ENCODE results near the gene RASGEF1C. TPM values are rescaled to one million over a fixed set of nuclear protein-coding genes. Genes with fewer than 3 reads are reported as not detected.

RASGEF1C gene
- total and polyA plus RNA-seq, 2 experiments from 2014 or later = 0.40 to 0.42 TPM

DNA sequence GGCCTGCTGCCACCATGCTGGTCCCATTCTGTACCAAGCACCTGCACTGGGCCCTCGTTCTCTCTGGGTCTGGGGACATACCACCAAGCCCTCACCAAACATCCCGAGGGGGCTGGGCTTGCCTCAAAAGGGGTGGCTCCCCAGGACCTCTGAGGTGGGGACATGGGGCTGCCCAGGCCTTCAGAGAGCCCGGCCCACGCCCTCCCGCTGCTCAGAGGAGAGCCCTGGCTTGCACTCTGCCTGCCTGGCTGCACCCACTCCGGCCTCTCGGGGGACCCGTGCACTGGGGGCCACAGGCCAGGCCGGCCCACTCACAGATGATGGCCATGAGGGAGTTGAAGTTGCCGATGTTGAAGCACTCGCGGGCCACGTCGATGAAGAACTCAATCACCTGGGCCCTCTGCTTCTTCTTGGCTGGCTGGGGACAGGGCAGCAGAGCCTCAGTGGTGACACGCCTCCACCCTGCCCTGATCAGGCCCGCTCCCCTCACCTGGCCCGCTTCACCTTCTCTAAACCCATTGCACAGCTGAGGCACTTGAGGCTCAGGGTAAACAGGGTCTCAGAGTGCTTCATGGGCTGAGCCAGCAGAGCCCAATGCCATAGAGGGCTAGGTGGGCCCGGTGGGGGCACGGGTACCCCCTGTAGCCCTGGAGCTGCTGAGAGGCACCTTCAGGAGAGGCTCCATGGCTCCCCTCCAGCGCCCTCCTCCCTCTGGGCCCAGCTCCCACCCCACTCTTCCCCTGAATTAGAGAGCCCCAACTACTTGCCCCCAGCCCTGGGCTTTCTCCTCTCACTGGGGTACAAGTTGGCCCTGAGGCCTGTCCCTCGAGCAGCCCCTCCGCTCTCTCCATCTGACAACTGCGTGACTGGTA, 89.7 kb downstream of the RASGEF1C start:
- no peaks in the 10 kb centered on the region for H3K79me2 ChIP-seq (replicated peaks; ENCODE audit: insufficient read depth)
- no peaks in the 10 kb centered on the region for H3F3A ChIP-seq (replicated peaks; ENCODE audit: low read depth)
- H3K9me2 ChIP-seq (ENCODE audit: insufficient read depth) = no peaks in the 10 kb centered on the region
- no peak overlapping the region for H3K4me3 ChIP-seq
- no peaks in the 10 kb centered on the region for H3K27me3 ChIP-seq (ENCODE audit: insufficient read depth)
- no peaks in the 10 kb centered on the region for H3K4me1 ChIP-seq (ENCODE audit: insufficient read depth)
- Mint-ChIP-seq H3K4me3 (no peak overlapping the region), H3K4me1 (peaks cover 7% of the 10 kb centered on the region; the same call in 2 of the 3 replicates), H3K27ac (no peak overlapping the region), H3K27me3 (ENCODE audit: insufficient read depth, low read depth, poor library complexity) (peaks cover 7% of the 10 kb centered on the region), H3K36me3 (ENCODE audit: low read depth) (no peaks in the 10 kb centered on the region), H3K9me3 (no peaks in the 10 kb centered on the region)
- no peaks in the 10 kb centered on the region for H3K36me3 ChIP-seq (ENCODE audit: insufficient read depth)
- H4K20me1 ChIP-seq (replicated peaks; ENCODE audit: insufficient read depth) = no peaks in the 10 kb centered on the region
- DNase-seq (ENCODE audit: low spot score) (no peak), ATAC-seq (no peak)
- no peak overlapping the region for H3K27ac ChIP-seq (ENCODE audit: low read depth)
- no peak for TF ChIP-seq ZNF331 (CRISPR knock-in tag; IDR thresholded peaks at IDR 0.05; ENCODE audit: low read depth)
- no peak for TF ChIP-seq EZH2 (IDR thresholded peaks at IDR 0.05; ENCODE audit: low read depth, unreplicated experiment)
- TF ChIP-seq NANOG (IDR thresholded peaks at IDR 0.05; ENCODE audit: borderline replicate concordance) = no peak
- TF ChIP-seq, protein P1, sequence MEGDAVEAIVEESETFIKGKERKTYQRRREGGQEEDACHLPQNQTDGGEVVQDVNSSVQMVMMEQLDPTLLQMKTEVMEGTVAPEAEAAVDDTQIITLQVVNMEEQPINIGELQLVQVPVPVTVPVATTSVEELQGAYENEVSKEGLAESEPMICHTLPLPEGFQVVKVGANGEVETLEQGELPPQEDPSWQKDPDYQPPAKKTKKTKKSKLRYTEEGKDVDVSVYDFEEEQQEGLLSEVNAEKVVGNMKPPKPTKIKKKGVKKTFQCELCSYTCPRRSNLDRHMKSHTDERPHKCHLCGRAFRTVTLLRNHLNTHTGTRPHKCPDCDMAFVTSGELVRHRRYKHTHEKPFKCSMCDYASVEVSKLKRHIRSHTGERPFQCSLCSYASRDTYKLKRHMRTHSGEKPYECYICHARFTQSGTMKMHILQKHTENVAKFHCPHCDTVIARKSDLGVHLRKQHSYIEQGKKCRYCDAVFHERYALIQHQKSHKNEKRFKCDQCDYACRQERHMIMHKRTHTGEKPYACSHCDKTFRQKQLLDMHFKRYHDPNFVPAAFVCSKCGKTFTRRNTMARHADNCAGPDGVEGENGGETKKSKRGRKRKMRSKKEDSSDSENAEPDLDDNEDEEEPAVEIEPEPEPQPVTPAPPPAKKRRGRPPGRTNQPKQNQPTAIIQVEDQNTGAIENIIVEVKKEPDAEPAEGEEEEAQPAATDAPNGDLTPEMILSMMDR (conservative IDR thresholded peaks at IDR 0.05; ENCODE audit: low read depth in 2 of 2) = no peak
- no peak for TF ChIP-seq EZH2phosphoT487 (IDR thresholded peaks at IDR 0.05; ENCODE audit: unreplicated experiment)
- TF ChIP-seq STAT1 (IDR thresholded peaks at IDR 0.05; ENCODE audit: unreplicated experiment) = no peak
- TF ChIP-seq, protein P2, sequence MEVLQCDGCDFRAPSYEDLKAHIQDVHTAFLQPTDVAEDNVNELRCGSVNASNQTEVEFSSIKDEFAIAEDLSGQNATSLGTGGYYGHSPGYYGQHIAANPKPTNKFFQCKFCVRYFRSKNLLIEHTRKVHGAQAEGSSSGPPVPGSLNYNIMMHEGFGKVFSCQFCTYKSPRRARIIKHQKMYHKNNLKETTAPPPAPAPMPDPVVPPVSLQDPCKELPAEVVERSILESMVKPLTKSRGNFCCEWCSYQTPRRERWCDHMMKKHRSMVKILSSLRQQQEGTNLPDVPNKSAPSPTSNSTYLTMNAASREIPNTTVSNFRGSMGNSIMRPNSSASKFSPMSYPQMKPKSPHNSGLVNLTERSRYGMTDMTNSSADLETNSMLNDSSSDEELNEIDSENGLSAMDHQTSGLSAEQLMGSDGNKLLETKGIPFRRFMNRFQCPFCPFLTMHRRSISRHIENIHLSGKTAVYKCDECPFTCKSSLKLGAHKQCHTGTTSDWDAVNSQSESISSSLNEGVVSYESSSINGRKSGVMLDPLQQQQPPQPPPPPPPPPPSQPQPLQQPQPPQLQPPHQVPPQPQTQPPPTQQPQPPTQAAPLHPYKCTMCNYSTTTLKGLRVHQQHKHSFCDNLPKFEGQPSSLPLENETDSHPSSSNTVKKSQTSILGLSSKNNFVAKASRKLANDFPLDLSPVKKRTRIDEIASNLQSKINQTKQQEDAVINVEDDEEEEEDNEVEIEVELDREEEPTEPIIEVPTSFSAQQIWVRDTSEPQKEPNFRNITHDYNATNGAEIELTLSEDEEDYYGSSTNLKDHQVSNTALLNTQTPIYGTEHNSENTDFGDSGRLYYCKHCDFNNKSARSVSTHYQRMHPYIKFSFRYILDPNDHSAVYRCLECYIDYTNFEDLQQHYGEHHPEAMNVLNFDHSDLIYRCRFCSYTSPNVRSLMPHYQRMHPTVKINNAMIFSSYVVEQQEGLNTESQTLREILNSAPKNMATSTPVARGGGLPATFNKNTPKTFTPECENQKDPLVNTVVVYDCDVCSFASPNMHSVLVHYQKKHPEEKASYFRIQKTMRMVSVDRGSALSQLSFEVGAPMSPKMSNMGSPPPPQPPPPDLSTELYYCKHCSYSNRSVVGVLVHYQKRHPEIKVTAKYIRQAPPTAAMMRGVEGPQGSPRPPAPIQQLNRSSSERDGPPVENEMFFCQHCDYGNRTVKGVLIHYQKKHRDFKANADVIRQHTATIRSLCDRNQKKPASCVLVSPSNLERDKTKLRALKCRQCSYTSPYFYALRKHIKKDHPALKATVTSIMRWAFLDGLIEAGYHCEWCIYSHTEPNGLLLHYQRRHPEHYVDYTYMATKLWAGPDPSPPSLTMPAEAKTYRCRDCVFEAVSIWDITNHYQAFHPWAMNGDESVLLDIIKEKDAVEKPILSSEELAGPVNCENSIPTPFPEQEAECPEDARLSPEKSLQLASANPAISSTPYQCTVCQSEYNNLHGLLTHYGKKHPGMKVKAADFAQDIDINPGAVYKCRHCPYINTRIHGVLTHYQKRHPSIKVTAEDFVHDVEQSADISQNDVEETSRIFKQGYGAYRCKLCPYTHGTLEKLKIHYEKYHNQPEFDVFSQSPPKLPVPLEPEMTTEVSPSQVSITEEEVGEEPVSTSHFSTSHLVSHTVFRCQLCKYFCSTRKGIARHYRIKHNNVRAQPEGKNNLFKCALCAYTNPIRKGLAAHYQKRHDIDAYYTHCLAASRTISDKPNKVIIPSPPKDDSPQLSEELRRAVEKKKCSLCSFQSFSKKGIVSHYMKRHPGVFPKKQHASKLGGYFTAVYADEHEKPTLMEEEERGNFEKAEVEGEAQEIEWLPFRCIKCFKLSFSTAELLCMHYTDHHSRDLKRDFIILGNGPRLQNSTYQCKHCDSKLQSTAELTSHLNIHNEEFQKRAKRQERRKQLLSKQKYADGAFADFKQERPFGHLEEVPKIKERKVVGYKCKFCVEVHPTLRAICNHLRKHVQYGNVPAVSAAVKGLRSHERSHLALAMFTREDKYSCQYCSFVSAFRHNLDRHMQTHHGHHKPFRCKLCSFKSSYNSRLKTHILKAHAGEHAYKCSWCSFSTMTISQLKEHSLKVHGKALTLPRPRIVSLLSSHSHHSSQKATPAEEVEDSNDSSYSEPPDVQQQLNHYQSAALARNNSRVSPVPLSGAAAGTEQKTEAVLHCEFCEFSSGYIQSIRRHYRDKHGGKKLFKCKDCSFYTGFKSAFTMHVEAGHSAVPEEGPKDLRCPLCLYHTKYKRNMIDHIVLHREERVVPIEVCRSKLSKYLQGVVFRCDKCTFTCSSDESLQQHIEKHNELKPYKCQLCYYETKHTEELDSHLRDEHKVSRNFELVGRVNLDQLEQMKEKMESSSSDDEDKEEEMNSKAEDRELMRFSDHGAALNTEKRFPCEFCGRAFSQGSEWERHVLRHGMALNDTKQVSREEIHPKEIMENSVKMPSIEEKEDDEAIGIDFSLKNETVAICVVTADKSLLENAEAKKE (CRISPR knock-in tag; IDR thresholded peaks at IDR 0.05) = no peak
- no peak for TF ChIP-seq CREB1 (CRISPR knock-in tag; IDR thresholded peaks at IDR 0.05; ENCODE audit: low read depth)
- no peak for TF ChIP-seq JUNB (IDR thresholded peaks at IDR 0.05; ENCODE audit: unreplicated experiment)
- TF ChIP-seq, protein P3, sequence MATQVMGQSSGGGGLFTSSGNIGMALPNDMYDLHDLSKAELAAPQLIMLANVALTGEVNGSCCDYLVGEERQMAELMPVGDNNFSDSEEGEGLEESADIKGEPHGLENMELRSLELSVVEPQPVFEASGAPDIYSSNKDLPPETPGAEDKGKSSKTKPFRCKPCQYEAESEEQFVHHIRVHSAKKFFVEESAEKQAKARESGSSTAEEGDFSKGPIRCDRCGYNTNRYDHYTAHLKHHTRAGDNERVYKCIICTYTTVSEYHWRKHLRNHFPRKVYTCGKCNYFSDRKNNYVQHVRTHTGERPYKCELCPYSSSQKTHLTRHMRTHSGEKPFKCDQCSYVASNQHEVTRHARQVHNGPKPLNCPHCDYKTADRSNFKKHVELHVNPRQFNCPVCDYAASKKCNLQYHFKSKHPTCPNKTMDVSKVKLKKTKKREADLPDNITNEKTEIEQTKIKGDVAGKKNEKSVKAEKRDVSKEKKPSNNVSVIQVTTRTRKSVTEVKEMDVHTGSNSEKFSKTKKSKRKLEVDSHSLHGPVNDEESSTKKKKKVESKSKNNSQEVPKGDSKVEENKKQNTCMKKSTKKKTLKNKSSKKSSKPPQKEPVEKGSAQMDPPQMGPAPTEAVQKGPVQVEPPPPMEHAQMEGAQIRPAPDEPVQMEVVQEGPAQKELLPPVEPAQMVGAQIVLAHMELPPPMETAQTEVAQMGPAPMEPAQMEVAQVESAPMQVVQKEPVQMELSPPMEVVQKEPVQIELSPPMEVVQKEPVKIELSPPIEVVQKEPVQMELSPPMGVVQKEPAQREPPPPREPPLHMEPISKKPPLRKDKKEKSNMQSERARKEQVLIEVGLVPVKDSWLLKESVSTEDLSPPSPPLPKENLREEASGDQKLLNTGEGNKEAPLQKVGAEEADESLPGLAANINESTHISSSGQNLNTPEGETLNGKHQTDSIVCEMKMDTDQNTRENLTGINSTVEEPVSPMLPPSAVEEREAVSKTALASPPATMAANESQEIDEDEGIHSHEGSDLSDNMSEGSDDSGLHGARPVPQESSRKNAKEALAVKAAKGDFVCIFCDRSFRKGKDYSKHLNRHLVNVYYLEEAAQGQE (IDR thresholded peaks at IDR 0.05; ENCODE audit: unreplicated experiment) = no peak
- TF ChIP-seq, protein P4, sequence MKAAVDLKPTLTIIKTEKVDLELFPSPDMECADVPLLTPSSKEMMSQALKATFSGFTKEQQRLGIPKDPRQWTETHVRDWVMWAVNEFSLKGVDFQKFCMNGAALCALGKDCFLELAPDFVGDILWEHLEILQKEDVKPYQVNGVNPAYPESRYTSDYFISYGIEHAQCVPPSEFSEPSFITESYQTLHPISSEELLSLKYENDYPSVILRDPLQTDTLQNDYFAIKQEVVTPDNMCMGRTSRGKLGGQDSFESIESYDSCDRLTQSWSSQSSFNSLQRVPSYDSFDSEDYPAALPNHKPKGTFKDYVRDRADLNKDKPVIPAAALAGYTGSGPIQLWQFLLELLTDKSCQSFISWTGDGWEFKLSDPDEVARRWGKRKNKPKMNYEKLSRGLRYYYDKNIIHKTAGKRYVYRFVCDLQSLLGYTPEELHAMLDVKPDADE (IDR thresholded peaks at IDR 0.05) = no peak
- no peak overlapping the region for H2AFZ ChIP-seq
- no peak overlapping the region for H3K4me2 ChIP-seq

All from GM23338 (cell line).